GM23338 (cell line): ENCODE results near the gene SUSD4.

ENCODE experiments used
- CREB1 ChIP-seq: fragments of 250-450 bp; sonication (Bioruptor Pico); IDR thresholded peaks from 2 replicates; pipeline ENCODE4 v1.5.0; 2020; ENCODE audit warnings: low read depth, mild to moderate bottlenecking, moderate library complexity
- CTCF ChIP-seq, 2 experiments: fragments of 200-600 bp in 1 of 2; sonication (generic) in 1 of 2; conservative IDR thresholded peaks; 2 replicates each; pipeline versions ENCODE4 v1.5.1 to v1.6.1; 2016 to 2017; ENCODE audit warnings: antibody characterized with exemption in 2 of 2, low read depth in 2 of 2, mild to moderate bottlenecking in 2 of 2, moderate library complexity in 1 of 2
- EZH2 ChIP-seq: fragments of 200-600 bp; sonication (generic); IDR thresholded peaks from one replicate; pipeline ENCODE4 v1.8.0; 2017; ENCODE audit warnings: antibody characterized with exemption, mild to moderate bottlenecking, low read depth; ENCODE audit not compliant: unreplicated experiment
- EZH2phosphoT487 ChIP-seq: fragments of 200-600 bp; sonication (generic); IDR thresholded peaks from one replicate; pipeline ENCODE4 v1.8.1; 2018; ENCODE audit warnings: antibody characterized with exemption; ENCODE audit not compliant: unreplicated experiment
- JUNB ChIP-seq: IDR thresholded peaks from one replicate; pipeline ENCODE4 v1.6.1; 2016; ENCODE audit warnings: antibody characterized with exemption; ENCODE audit not compliant: unreplicated experiment
- NANOG ChIP-seq: IDR thresholded peaks from 2 replicates; pipeline ENCODE4 v1.6.1; 2016; ENCODE audit warnings: antibody characterized with exemption, borderline replicate concordance
- POLR2AphosphoS5 ChIP-seq: IDR thresholded peaks from 2 replicates; pipeline ENCODE4 v1.6.1; 2016; ENCODE audit warnings: antibody characterized with exemption, low read depth
- REST ChIP-seq: IDR thresholded peaks from one replicate; pipeline ENCODE4 v1.6.1; 2018; ENCODE audit warnings: antibody characterized with exemption; ENCODE audit not compliant: unreplicated experiment

- TF ChIP-seq CTCF (conservative IDR thresholded peaks at IDR 0.05; ENCODE audit: low read depth in 2 of 2), result no peak
- no peak for TF ChIP-seq EZH2phosphoT487
- no peak for TF ChIP-seq EZH2
- no peak for TF ChIP-seq REST
- TF ChIP-seq POLR2AphosphoS5, result no peak
- no peak for TF ChIP-seq CREB1 (CRISPR knock-in tag)
- TF ChIP-seq NANOG, result no peak
- no peak for TF ChIP-seq JUNB
These were observed 11.0 kb downstream of the SUSD4 start for GRCh38 chr1:223352944-223353343.
